Kidney (tissue), 14 donors: ENCODE measurements around the gene FAM76B. TPM values are rescaled to one million over a fixed set of nuclear protein-coding genes. Genes with fewer than 3 reads are reported as not detected.

ENCODE experiments used
- DNase-seq, 5 donors: peaks; one replicate each; pipeline ENCODE4 v3.0.0-alpha.2; 2013 to 2020
- FAIRE-seq: peaks from 2 replicates; lab custom pipeline; 2012; peaks lifted over from hg19 to GRCh38; lab: Jason Lieb, UNC
- H3K27ac ChIP-seq, 2 donors: one replicate each; pipeline ENCODE4 v1.7.0; 2013; ENCODE audit warnings: low read depth in 2 of 2, low read length in 2 of 2, inconsistent platforms in 1 of 2
- H3K27me3 ChIP-seq: one replicate; pipeline ENCODE4 v1.7.1; 2013; ENCODE audit warnings: low read length, inconsistent platforms; ENCODE audit not compliant: control insufficient read depth, insufficient read depth
- H3K36me3 ChIP-seq, 3 donors: one replicate each; pipeline versions ENCODE4 v1.7.0 to v1.7.1; 2013; ENCODE audit warnings: low read length in 3 of 3, control low read depth in 1 of 3, inconsistent platforms in 1 of 3; ENCODE audit not compliant: insufficient read depth in 3 of 3, control insufficient read depth in 2 of 3
- H3K4me1 ChIP-seq, 3 donors: one replicate each; pipeline versions ENCODE4 v1.7.0 to v1.7.1; 2013; ENCODE audit warnings: low read length in 3 of 3, inconsistent platforms in 1 of 3, low read depth in 1 of 3; ENCODE audit not compliant: control insufficient read depth in 2 of 3, insufficient read depth in 2 of 3
- H3K4me3 ChIP-seq, 3 donors: one replicate each; pipeline versions ENCODE4 v1.7.0 to v1.8.1; 2013; ENCODE audit warnings: low read length in 3 of 3, control low read depth in 1 of 3, inconsistent platforms in 1 of 3
- H3K9ac ChIP-seq, 3 donors: one replicate each; pipeline versions ENCODE4 v1.7.0 to v1.7.1; 2013; ENCODE audit warnings: low read length in 3 of 3, control low read depth in 1 of 3, inconsistent platforms in 1 of 3
- H3K9me3 ChIP-seq, 3 donors: one replicate each; pipeline versions ENCODE4 v1.7.0 to v1.7.1; 2013; ENCODE audit warnings: low read length in 3 of 3, control low read depth in 1 of 3, inconsistent platforms in 1 of 3; ENCODE audit not compliant: control insufficient read depth in 2 of 3, insufficient read depth in 1 of 3
- intact Hi-C: fragments of 100-400 bp; cut with DNase I; formaldehyde crosslinking; loops from one replicate; pipeline ENCODE4 v1.11.1; 2022
- polyA plus RNA-seq: library from polyadenylated mRNA; stranded (reverse); fragments of 350-450 nt; fragmentation: Illumina TruSeq; extraction: RNeasy Lipid Tissue Mini Kit (QIAGEN cat#74804); gene quantifications from one replicate; pipeline ENCODE4 v1.2.3, GENCODE V29; 2014; ENCODE audit warnings: low read depth, low replicate concordance; ENCODE audit not compliant: insufficient read depth
- total RNA-seq: library from RNA; stranded (reverse); fragmentation: NEBNext Ultra II Directional; extraction: Animal tissue kit (Norgen Biotek cat#: 25700); gene quantifications from one replicate; pipeline ENCODE4 v1.2.1, GENCODE V29; 2021
- TF ChIP-seq, protein P1 (sequence below): IDR thresholded peaks from 3 replicates; pipeline ENCODE4 v1.5.1; 2012; ENCODE audit warnings: mild to moderate bottlenecking, moderate library complexity, borderline replicate concordance; ENCODE audit not compliant: insufficient read depth; ENCODE audit errors: extremely low read depth
- donor health status: control.
- donor health status: control.
- donor health status: control.
- donor health status: control.
- donor health status: control.
- donor health status: DM: yes; HTN: yes; CAD: no.
- donor health status: Normal renal cell carcinoma (clear cell type).

The FAM76B gene
- total and polyA plus RNA-seq, 2 donors from 2014 or later: 3.9 to 26.5 TPM

DNA sequence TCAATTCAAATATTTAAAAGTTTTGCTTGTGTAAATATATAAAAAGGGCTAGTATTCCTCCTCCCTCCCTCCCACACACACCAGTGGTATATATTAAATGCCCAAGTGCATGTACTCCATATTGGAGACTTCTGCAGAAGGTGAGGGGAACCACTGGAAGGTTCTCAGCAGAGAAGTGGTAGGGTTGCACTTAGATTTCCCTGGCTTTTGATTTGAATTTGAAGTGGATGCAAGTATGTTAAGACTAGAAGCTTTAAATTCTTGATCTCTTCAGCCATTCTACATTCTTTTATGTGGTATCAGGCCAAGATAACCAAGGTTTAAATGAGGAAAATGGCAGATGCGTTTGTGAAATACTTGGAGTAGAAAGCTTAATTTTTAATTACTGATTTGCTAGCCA, 43.8 kb upstream of the FAM76B start:
- H3K36me3 ChIP-seq: peaks cover 0 to 24% (median 20%) of the 10 kb centered on the region in 3 donors
- no peak overlapping the region for H3K27ac ChIP-seq
- TF ChIP-seq, protein P1, sequence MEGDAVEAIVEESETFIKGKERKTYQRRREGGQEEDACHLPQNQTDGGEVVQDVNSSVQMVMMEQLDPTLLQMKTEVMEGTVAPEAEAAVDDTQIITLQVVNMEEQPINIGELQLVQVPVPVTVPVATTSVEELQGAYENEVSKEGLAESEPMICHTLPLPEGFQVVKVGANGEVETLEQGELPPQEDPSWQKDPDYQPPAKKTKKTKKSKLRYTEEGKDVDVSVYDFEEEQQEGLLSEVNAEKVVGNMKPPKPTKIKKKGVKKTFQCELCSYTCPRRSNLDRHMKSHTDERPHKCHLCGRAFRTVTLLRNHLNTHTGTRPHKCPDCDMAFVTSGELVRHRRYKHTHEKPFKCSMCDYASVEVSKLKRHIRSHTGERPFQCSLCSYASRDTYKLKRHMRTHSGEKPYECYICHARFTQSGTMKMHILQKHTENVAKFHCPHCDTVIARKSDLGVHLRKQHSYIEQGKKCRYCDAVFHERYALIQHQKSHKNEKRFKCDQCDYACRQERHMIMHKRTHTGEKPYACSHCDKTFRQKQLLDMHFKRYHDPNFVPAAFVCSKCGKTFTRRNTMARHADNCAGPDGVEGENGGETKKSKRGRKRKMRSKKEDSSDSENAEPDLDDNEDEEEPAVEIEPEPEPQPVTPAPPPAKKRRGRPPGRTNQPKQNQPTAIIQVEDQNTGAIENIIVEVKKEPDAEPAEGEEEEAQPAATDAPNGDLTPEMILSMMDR: no peak
- H3K27me3 ChIP-seq: no peaks in the 10 kb centered on the region
- H3K4me3 ChIP-seq: no peak overlapping the region
- H3K9me3 ChIP-seq: no peaks in the 10 kb centered on the region
- H3K4me1 ChIP-seq: no peaks in the 10 kb centered on the region
- no peak for FAIRE-seq
- intact Hi-C loops: no loop called here
- H3K9ac ChIP-seq: no peak overlapping the region
- no peak for DNase-seq

DNA sequence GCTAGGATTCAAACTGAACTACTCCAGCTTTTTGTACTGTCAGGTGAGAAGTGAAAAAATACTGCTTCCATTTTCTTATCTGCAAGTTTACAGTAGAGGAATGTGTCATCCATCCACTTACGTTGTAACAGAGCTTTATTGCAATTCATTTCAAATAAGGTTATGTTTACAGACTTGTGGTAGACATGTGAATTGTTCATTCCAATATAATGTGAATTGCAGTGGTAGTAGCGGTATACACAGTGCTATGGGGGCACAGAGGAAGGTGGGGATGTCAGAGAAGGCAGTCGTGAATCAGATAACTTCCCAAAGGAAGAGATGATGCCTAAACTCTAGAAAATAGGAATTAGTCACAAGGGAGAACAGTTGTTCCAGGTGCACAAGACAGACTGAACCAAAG, 43.2 kb upstream of the FAM76B start:
- H3K4me1 ChIP-seq: no peaks in the 10 kb centered on the region
- no peaks in the 10 kb centered on the region for H3K9me3 ChIP-seq
- intact Hi-C loops: no loop called here
- no peak for DNase-seq
- H3K9ac ChIP-seq: no peak overlapping the region
- TF ChIP-seq, protein P1: no peak
- peaks cover 2 to 24% (median 20%) of the 10 kb centered on the region in 3 donors for H3K36me3 ChIP-seq
- H3K27ac ChIP-seq: no peak overlapping the region
- H3K4me3 ChIP-seq: no peak overlapping the region
- no peak for FAIRE-seq
- no peaks in the 10 kb centered on the region for H3K27me3 ChIP-seq

DNA sequence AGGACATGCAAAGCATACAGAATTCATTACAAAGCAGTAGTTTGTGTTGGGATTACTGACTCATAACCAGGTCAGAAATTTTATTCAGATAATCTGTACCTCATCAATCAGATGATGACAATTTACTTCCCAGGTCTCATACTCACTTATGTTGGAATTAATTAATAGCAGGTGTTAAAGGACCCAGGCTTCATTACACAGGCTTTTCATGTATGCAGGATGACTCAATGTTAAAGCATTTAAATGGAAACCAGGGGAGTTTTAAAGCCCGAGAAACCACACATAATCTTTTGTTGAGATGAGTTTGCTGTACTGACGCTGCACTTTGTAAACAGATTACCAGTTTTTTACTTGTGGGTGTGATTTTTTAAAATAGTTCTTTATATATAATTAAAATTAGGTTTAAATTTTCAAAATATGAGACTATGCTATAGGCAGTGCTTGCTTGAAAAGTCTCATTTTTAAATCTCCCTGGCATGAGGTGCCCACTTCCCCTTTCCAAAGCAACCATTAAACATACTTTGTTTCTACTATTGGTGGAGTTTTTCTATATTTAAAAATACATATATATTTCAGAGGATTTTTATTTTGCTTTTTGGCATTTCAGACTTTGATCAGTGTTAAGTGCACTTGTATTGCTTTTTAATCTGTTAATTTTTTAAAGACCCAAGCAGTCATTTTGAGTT, 41.8 kb upstream of the FAM76B start:
- TF ChIP-seq, protein P1: no peak
- FAIRE-seq (no peak), DNase-seq (no peak)
- Histone ChIP-seq H3K9ac (no peak overlapping the region), H3K27me3 (no peaks in the 10 kb centered on the region), H3K4me3 (no peak overlapping the region), H3K27ac (no peak overlapping the region), H3K4me1 (no peaks in the 10 kb centered on the region), H3K36me3 (peaks cover 2 to 24% (median 15%) of the 10 kb centered on the region in 3 donors), H3K9me3 (no peaks in the 10 kb centered on the region)
- intact Hi-C loops: no loop called here
